Measurements from ENCODE around the gene MACROH2A2.

DNA sequence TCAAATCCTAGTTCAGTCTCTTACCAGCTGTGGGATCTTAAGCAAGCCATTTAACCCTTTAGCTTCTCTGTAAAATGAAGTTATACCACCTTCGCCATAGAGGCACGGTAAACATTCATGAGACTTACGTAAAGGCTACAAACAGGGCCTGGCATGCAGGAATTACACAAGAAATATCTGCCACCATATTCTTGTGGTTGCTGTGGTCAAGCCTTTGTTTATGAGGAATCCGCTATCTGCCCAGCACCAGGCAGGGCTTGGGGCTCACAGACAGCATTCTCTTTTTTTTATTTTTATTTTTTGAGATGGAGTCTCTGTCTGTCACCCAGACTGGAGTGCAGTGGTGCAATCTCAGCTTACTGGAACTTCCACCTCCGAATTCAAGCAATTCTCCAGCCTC is 70.1 kb downstream of the MACROH2A2 start:
- TF ChIP-seq TAF1 (IDR thresholded peaks at IDR 0.05; ENCODE audit: borderline replicate concordance, low read depth, low read length) (no peak), POLR2A (IDR thresholded peaks at IDR 0.05; ENCODE audit: low read depth, low read length) (no peak)
